ENCODE data around the gene MPPE1. TPM values are rescaled to one million over a fixed set of nuclear protein-coding genes. Genes with fewer than 3 reads are reported as not detected.

Gene MPPE1
- total RNA-seq, 1 experiment from 2014 or later: 21.4 TPM

DNA sequence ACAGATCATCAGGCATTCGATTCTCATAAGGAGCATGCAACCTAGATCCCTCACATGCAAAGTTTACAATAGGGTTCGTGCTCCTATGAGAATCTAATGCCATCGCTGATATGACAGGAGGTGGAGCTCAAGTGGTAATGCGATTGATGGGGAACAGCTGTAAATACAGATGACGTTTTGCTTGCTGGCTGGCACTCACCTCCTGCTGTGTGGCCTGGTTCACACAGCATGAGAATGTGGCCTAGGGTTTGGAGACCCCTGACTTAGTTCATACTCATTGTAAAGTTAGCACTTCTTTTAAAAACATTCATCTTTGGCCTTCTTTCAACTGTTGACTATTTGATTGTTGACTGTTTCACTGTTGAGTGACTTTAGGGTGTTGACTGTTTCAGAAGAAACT is 65.6 kb downstream of the MPPE1 start:
- no peaks in the 10 kb centered on the region; the same call in 1 of the 2 replicates for H3K9me2 ChIP-seq (ENCODE audit: insufficient read depth)
- RAD21 ChIA-PET (ENCODE audit: low non-redundant PET in 1 of 2, low total read pairs in 2 of 2, uncharacterized antibody in 2 of 2, unreplicated experiment in 2 of 2): no interaction called here
- intact Hi-C loops (cut with micrococcal nuclease): no loop called here
- H3K4me2 ChIP-seq (ENCODE audit: low read length): no peak overlapping the region
- no peaks in the 10 kb centered on the region for H4K20me1 ChIP-seq (ENCODE audit: insufficient read depth)
- H2AFZ ChIP-seq (ENCODE audit: low read depth, low read length, poor library complexity, severe bottlenecking): no peak overlapping the region
- DNase-seq (ENCODE audit: low read depth, low spot score) (no peak), ATAC-seq (no peak)
- no peaks in the 10 kb centered on the region for H3K9me3 ChIP-seq (ENCODE audit: control insufficient read depth in 1 of 2, insufficient read depth in 1 of 2, low read depth in 1 of 2, low read length in 2 of 2)
- no peak overlapping the region for H3K9ac ChIP-seq (ENCODE audit: low read length)
- no peak overlapping the region for H3K4me3 ChIP-seq (replicated peaks in 1 of 2; ENCODE audit: low read depth in 1 of 2, low read length in 2 of 2)
- H3K4me1 ChIP-seq (ENCODE audit: control insufficient read depth in 1 of 2, insufficient read depth in 2 of 2, low read length in 2 of 2): no peaks in the 10 kb centered on the region
- no TSS peak for BruUV-seq (replicated peaks)
- CTCF ChIA-PET: no interaction called here
- TF ChIP-seq ZFX (IDR thresholded peaks at IDR 0.05): no peak
- TF ChIP-seq EGR1 (IDR thresholded peaks at IDR 0.05; ENCODE audit: low read depth): no peak
- no peak for TF ChIP-seq REST (IDR thresholded peaks at IDR 0.05; ENCODE audit: low read depth)
- no peak for TF ChIP-seq YY1 (IDR thresholded peaks at IDR 0.05; ENCODE audit: extremely low read depth, insufficient replicate concordance, low read depth, low read length)
- no peak for TF ChIP-seq POLR2AphosphoS5 (IDR thresholded peaks at IDR 0.05; ENCODE audit: low read depth, low read length)
- no peak for TF ChIP-seq CEBPB (IDR thresholded peaks at IDR 0.05; ENCODE audit: low read depth)
- TF ChIP-seq, protein P1, sequence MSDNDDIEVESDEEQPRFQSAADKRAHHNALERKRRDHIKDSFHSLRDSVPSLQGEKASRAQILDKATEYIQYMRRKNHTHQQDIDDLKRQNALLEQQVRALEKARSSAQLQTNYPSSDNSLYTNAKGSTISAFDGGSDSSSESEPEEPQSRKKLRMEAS (IDR thresholded peaks at IDR 0.05): no peak
- no peak for TF ChIP-seq ZNF274 (IDR thresholded peaks at IDR 0.05; ENCODE audit: low read depth, low read length)
- TF ChIP-seq CBX3 (IDR thresholded peaks at IDR 0.05; ENCODE audit: low read depth): no peak
- H3K36me3 ChIP-seq (ENCODE audit: control insufficient read depth in 1 of 2, insufficient read depth in 2 of 2, low read length in 2 of 2): no peaks in the 10 kb centered on the region
- no peak overlapping the region for H3K27ac ChIP-seq (ENCODE audit: low read depth, low read length)
- H3K79me2 ChIP-seq (ENCODE audit: insufficient read depth, low read length): no peaks in the 10 kb centered on the region
- H3K27me3 ChIP-seq (ENCODE audit: insufficient read depth, low read length): no peaks in the 10 kb centered on the region
- POLR2A ChIA-PET: no interaction called here

Measured in HCT116 (cell line).